Osteoblast (primary cell): ENCODE results near the gene ST3GAL3. TPM values are rescaled to one million over a fixed set of nuclear protein-coding genes. Genes with fewer than 3 reads are reported as not detected.

Experiments used
- DNase-seq: peaks from one replicate; pipeline ENCODE4 v3.0.0; 2011; ENCODE audit warnings: low spot score, mixed read lengths; ENCODE audit not compliant: insufficient read length; ENCODE audit errors: missing footprints
- H2AFZ ChIP-seq: 2 replicates; pipeline ENCODE4 v1.6.0; 2011; ENCODE audit warnings: mild to moderate bottlenecking, low read length
- H3K27ac ChIP-seq: 2 replicates; pipeline ENCODE4 v1.5.1; 2011; ENCODE audit warnings: mild to moderate bottlenecking, low read depth, low read length, moderate library complexity
- H3K27me3 ChIP-seq: 2 replicates; pipeline ENCODE4 v1.6.0; 2012; ENCODE audit warnings: mild to moderate bottlenecking, control low read depth, inconsistent platforms, low read length, moderate library complexity; ENCODE audit not compliant: insufficient read depth
- H3K36me3 ChIP-seq: 2 replicates; pipeline ENCODE4 v1.5.1; 2011; ENCODE audit warnings: mild to moderate bottlenecking, low read length, control low read depth, moderate library complexity; ENCODE audit not compliant: insufficient read depth
- H3K4me1 ChIP-seq: 2 replicates; pipeline ENCODE4 v1.5.1; 2011; ENCODE audit warnings: mild to moderate bottlenecking, low read length, control low read depth, moderate library complexity; ENCODE audit not compliant: insufficient read depth
- H3K4me2 ChIP-seq: 2 replicates; pipeline ENCODE4 v1.6.0; 2011; ENCODE audit warnings: mild to moderate bottlenecking, low read length; ENCODE audit not compliant: insufficient read depth
- H3K4me3 ChIP-seq: fragments of 200-600 bp; sonication (generic); 3 replicates; pipeline ENCODE4 v1.5.1; 2012; ENCODE audit warnings: mild to moderate bottlenecking, low read length, inconsistent platforms; ENCODE audit not compliant: insufficient read depth
- H3K79me2 ChIP-seq: 2 replicates; pipeline ENCODE4 v1.6.0; 2012; ENCODE audit warnings: mild to moderate bottlenecking, low read length, control low read depth, inconsistent platforms; ENCODE audit not compliant: insufficient read depth
- H3K9me3 ChIP-seq: 2 replicates; pipeline ENCODE4 v1.5.1; 2011; ENCODE audit warnings: low read depth, low read length, control low read depth
- H4K20me1 ChIP-seq: 2 replicates; pipeline ENCODE4 v1.6.0; 2012; ENCODE audit warnings: mild to moderate bottlenecking, low read length, control low read depth; ENCODE audit not compliant: insufficient read depth
- total RNA-seq: library from RNA; depleted of rRNA; stranded (reverse); fragments of >200 nt; gene quantifications from 2 replicates; pipeline ENCODE4 v1.2.3, GENCODE V29; 2012
- TF ChIP-seq, protein P1 (sequence below): IDR thresholded peaks from 2 replicates; pipeline ENCODE4 v1.5.1; 2011; ENCODE audit warnings: mild to moderate bottlenecking, low read depth, low read length, moderate library complexity; ENCODE audit errors: extremely low read depth

The ST3GAL3 gene
- total RNA-seq, 1 donor, result 18.5 TPM

DNA sequence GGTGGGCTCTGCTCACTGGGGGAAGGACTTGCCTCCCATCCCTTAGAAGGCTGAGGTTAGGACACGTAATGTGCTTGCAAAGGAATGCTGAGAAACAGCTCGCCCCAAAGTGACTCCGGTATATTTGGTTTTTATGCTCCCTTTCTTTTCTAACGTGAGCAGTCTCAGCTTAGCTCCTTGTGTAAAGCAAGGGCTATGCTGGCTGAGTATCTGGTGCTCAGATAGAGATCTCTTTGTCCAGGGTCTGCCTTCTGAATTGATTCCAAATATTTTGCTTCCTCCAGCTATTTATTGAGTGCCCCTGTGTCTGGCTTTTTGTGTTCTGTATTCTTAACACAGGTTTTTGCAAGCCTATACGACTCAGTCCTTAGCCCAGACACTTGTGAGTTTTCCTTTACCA is 131.7 kb downstream of the ST3GAL3 start:
- no peak overlapping the region for H3K4me3 ChIP-seq
- H4K20me1 ChIP-seq, result peaks cover 17% of the 10 kb centered on the region
- no peak overlapping the region for H3K4me2 ChIP-seq
- no peak overlapping the region for H2AFZ ChIP-seq
- H3K79me2 ChIP-seq, result no peaks in the 10 kb centered on the region
- TF ChIP-seq, protein P1, sequence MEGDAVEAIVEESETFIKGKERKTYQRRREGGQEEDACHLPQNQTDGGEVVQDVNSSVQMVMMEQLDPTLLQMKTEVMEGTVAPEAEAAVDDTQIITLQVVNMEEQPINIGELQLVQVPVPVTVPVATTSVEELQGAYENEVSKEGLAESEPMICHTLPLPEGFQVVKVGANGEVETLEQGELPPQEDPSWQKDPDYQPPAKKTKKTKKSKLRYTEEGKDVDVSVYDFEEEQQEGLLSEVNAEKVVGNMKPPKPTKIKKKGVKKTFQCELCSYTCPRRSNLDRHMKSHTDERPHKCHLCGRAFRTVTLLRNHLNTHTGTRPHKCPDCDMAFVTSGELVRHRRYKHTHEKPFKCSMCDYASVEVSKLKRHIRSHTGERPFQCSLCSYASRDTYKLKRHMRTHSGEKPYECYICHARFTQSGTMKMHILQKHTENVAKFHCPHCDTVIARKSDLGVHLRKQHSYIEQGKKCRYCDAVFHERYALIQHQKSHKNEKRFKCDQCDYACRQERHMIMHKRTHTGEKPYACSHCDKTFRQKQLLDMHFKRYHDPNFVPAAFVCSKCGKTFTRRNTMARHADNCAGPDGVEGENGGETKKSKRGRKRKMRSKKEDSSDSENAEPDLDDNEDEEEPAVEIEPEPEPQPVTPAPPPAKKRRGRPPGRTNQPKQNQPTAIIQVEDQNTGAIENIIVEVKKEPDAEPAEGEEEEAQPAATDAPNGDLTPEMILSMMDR, result no peak
- H3K36me3 ChIP-seq, result peaks cover 14% of the 10 kb centered on the region
- peaks cover 31% of the 10 kb centered on the region for H3K4me1 ChIP-seq
- H3K27ac ChIP-seq, result no peak overlapping the region
- no peak for DNase-seq
- no peaks in the 10 kb centered on the region for H3K9me3 ChIP-seq
- no peaks in the 10 kb centered on the region for H3K27me3 ChIP-seq

DNA sequence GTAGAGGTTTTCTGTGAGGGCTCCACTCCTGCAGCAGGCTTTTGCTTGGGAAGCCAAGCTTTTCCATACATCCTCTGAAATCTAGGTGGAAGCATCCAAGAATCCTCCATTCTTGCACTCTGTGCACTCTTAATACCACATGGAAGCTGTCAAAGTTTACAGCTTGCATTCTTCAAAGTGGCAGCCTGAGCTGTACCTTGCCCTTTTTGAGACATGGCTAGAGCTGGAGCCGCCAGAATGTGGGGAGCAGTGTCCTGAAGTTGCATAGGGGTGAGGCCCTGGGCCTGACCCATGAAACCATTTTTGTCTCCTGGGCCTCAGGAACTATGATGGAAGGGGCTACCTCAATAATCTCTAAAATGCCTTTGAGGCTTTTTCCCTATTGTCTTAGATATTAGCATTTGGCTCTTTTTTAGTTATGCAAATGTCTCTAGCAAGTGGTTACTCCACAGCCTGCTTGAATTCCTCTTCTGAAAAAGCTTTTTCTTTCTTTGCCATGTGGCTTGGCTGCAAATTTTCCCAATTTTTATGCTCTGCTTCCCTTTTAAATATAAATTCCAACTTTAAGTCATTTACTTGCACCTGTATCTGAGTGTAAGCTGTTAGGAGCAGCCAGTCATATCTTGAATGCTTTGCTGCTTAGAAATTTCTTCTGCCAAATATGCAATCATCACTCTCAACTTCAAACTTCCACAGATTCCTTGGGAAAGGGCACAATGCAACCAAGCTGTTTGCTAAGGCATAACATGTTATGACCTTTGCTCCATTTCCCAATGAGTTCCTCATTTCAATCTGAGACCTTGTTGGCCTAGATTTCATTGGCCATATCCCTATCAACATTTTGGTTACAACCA is 134.2 kb downstream of the ST3GAL3 start:
- H4K20me1 ChIP-seq, result peaks cover 12% of the 10 kb centered on the region
- H3K9me3 ChIP-seq, result no peaks in the 10 kb centered on the region
- DNase-seq, result no peak
- peaks cover 14% of the 10 kb centered on the region for H3K36me3 ChIP-seq
- H3K4me2 ChIP-seq, result no peak overlapping the region
- TF ChIP-seq, protein P1, result no peak
- no peak overlapping the region for H3K27ac ChIP-seq
- H3K27me3 ChIP-seq, result no peaks in the 10 kb centered on the region
- no peak overlapping the region for H2AFZ ChIP-seq
- no peak overlapping the region for H3K4me3 ChIP-seq
- peaks cover 7% of the 10 kb centered on the region for H3K4me1 ChIP-seq
- H3K79me2 ChIP-seq, result no peaks in the 10 kb centered on the region

DNA sequence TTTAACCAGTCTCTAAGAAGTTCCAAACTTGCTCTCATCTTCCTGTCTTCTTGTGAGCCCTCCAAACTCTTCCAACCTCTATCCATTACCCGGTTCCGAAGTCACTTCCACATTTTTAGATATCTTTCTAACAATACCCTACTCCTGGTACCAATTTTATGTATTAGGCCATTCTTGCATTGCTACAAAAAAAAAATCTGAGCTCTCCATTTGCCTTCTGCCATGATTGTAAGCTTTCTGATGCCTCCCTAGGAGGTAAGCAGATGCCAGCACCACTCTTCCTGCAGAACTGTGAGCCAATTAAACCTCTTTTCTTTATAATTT is 134.8 kb downstream of the ST3GAL3 start:
- TF ChIP-seq, protein P1, result no peak
- no peak overlapping the region for H3K4me2 ChIP-seq
- no peaks in the 10 kb centered on the region for H3K79me2 ChIP-seq
- H3K27ac ChIP-seq, result no peak overlapping the region
- H3K4me3 ChIP-seq, result no peak overlapping the region
- DNase-seq, result no peak
- peaks cover 12% of the 10 kb centered on the region for H4K20me1 ChIP-seq
- no peaks in the 10 kb centered on the region for H3K9me3 ChIP-seq
- peaks cover 14% of the 10 kb centered on the region for H3K36me3 ChIP-seq
- H3K4me1 ChIP-seq, result peaks cover 5% of the 10 kb centered on the region
- H2AFZ ChIP-seq, result no peak overlapping the region
- H3K27me3 ChIP-seq, result no peaks in the 10 kb centered on the region

DNA sequence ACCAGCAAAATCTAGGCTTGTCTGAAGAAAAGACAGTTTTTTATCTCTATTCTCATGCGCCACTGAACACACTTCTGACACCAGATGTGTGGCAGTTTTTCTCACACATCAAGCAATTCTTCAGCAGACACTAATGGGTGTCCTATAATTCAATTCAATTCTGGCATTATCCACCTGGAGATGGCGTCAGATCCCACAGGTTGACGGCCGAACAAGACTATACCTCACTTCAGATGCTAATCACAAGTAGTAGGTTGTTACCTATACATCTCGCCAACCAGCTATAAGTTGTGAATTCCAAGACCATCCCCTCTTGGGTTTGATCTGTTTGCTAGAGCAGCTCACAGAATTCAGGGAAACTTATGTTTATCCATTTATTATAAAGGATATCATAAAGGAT is 136.3 kb downstream of the ST3GAL3 start:
- peaks cover 14% of the 10 kb centered on the region for H3K36me3 ChIP-seq
- no peak overlapping the region for H3K4me3 ChIP-seq
- peaks cover 14% of the 10 kb centered on the region for H4K20me1 ChIP-seq
- no peak overlapping the region for H2AFZ ChIP-seq
- H3K4me2 ChIP-seq, result no peak overlapping the region
- H3K79me2 ChIP-seq, result no peaks in the 10 kb centered on the region
- no peaks in the 10 kb centered on the region for H3K9me3 ChIP-seq
- TF ChIP-seq, protein P1, result no peak
- DNase-seq, result no peak
- no peaks in the 10 kb centered on the region for H3K27me3 ChIP-seq
- peaks cover 5% of the 10 kb centered on the region for H3K4me1 ChIP-seq
- H3K27ac ChIP-seq, result no peak overlapping the region
